GM18526 (cell line): ENCODE data around the gene GNG3.

ENCODE experiments used
- POLR2A ChIP-seq: IDR thresholded peaks from 3 replicates; pipeline ENCODE4 v1.6.1; 2011; ENCODE audit not compliant: insufficient read length; ENCODE audit errors: extremely low read depth

The GNG3 gene

GRCh38 chr11:62727165-62727871 is 19.8 kb downstream of the GNG3 start, which contains the start of gene HNRNPUL2:
Gene HNRNPUL2 (minus strand): TSS chr11:62727457. CDS start chr11:62727156, 301 bp downstream.
- TF ChIP-seq POLR2A, result peak; percentile 95

- no peak for TF ChIP-seq POLR2A
Observed at GRCh38 chr11:62727872-62728170, 20.3 kb downstream of the GNG3 start.

GRCh38 chr11:62728171-62728988 is 20.9 kb downstream of the GNG3 start, which contains the start of gene TTC9C:
Gene TTC9C (plus strand): TSS chr11:62728486. CDS start chr11:62728849, 363 bp downstream.
- TF ChIP-seq POLR2A, result peak; percentile 56

GRCh38 chr11:62732830-62733229 is 25.4 kb downstream of the GNG3 start:
- TF ChIP-seq POLR2A, result no peak

- no peak for TF ChIP-seq POLR2A
Observed at GRCh38 chr11:62737196-62737595, 29.7 kb downstream of the GNG3 start.

- no peak for TF ChIP-seq POLR2A
Observed at GRCh38 chr11:62747475-62748160, 40.1 kb downstream of the GNG3 start.

- TF ChIP-seq POLR2A, result no peak
Observed at GRCh38 chr11:62752177-62752785, 44.8 kb downstream of the GNG3 start.

- TF ChIP-seq POLR2A, result no peak
Observed at GRCh38 chr11:62752994-62753735, 45.7 kb downstream of the GNG3 start.

- peak; percentile 65 for TF ChIP-seq POLR2A
Observed at GRCh38 chr11:62753736-62754603, 46.5 kb downstream of the GNG3 start, which contains the start of gene ZBTB3. Gene ZBTB3 (minus strand): TSS chr11:62754160. CDS start chr11:62753664, 496 bp downstream.

GRCh38 chr11:62755086-62755615 is 47.7 kb downstream of the GNG3 start:
- no peak for TF ChIP-seq POLR2A

- no peak for TF ChIP-seq POLR2A
Observed at GRCh38 chr11:62757846-62758788, 50.6 kb downstream of the GNG3 start.
